Fibroblast of lung (primary cell): ENCODE measurements around the gene EIF2S1.

Source experiments
- EZH2 ChIP-seq: IDR thresholded peaks from 2 replicates; pipeline ENCODE4 v1.5.1; 2012; ENCODE audit warnings: low read length, control low read depth, mild to moderate bottlenecking; ENCODE audit errors: missing control alignments
- TF ChIP-seq, protein P1 (sequence below), 2 donors: IDR thresholded peaks in 1 of 2; conservative IDR thresholded peaks in 1 of 2; 1 replicate in 1 of 2; 2 replicates in 1 of 2; pipeline ENCODE4 v1.5.1; 2011 to 2012; ENCODE audit warnings: low read length in 2 of 2, control low read depth in 1 of 2, inconsistent platforms in 1 of 2, low read depth in 1 of 2, mild to moderate bottlenecking in 1 of 2

DNA sequence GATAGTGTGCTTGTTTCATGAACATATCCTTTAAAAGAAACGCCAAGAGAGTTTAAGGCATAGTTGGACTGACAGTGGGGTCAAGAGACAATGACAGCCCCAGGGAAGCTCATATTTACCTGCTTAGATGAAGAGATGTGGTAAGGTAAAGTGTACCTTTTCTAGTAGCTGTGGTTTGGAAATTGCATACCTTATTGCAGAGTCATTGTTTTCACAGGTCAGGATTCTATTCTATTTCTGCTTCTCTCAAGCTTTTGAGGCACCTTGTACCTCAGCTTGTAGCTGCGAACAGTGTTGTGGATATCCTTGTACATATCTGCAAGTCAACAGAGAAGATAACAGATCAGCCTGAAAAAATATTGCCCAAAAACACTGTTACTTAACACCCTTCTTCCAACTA is 48.3 kb upstream of the EIF2S1 start:
- TF ChIP-seq EZH2, result no peak
- TF ChIP-seq, protein P1, sequence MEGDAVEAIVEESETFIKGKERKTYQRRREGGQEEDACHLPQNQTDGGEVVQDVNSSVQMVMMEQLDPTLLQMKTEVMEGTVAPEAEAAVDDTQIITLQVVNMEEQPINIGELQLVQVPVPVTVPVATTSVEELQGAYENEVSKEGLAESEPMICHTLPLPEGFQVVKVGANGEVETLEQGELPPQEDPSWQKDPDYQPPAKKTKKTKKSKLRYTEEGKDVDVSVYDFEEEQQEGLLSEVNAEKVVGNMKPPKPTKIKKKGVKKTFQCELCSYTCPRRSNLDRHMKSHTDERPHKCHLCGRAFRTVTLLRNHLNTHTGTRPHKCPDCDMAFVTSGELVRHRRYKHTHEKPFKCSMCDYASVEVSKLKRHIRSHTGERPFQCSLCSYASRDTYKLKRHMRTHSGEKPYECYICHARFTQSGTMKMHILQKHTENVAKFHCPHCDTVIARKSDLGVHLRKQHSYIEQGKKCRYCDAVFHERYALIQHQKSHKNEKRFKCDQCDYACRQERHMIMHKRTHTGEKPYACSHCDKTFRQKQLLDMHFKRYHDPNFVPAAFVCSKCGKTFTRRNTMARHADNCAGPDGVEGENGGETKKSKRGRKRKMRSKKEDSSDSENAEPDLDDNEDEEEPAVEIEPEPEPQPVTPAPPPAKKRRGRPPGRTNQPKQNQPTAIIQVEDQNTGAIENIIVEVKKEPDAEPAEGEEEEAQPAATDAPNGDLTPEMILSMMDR (conservative IDR thresholded peaks at IDR 0.05 in 1 of 2, IDR thresholded peaks at IDR 0.05 in 1 of 2; ENCODE audit: low read depth in 1 of 2, low read length in 2 of 2), result no peak
